Keratinocyte (primary cell): ENCODE results near the gene VCAN. TPM values are rescaled to one million over a fixed set of nuclear protein-coding genes. Genes with fewer than 3 reads are reported as not detected.

Experiments
- DNase-seq: peaks from one replicate; pipeline ENCODE4 v3.0.0-alpha.2; 2011; ENCODE audit warnings: low read depth, missing footprints, low spot score
- FAIRE-seq: peaks from 2 replicates; lab custom pipeline; 2011; peaks lifted over from hg19 to GRCh38; lab: Jason Lieb, UNC
- H2AFZ ChIP-seq: 2 replicates; pipeline ENCODE4 v1.6.0; 2012; ENCODE audit warnings: low read length, control low read depth, inconsistent platforms; ENCODE audit not compliant: control insufficient read depth
- H3K27ac ChIP-seq: 2 replicates; pipeline ENCODE4 v1.5.1; 2011; ENCODE audit warnings: low read length; ENCODE audit not compliant: control insufficient read depth, insufficient read depth
- H3K27me3 ChIP-seq: 3 replicates; pipeline ENCODE4 v1.6.0; 2011; ENCODE audit warnings: low read length; ENCODE audit not compliant: control insufficient read depth, insufficient read depth; ENCODE audit errors: extremely low read depth
- H3K36me3 ChIP-seq, 2 experiments: 2 replicates in 1 of 2; 3 replicates in 1 of 2; pipeline ENCODE4 v1.5.1; 2011; ENCODE audit warnings: low read length in 2 of 2, mild to moderate bottlenecking in 1 of 2; ENCODE audit not compliant: control insufficient read depth in 2 of 2, insufficient read depth in 2 of 2; ENCODE audit errors: extremely low read depth in 1 of 2
- H3K4me1 ChIP-seq: 3 replicates; pipeline ENCODE4 v1.5.1; 2011; ENCODE audit warnings: low read length; ENCODE audit not compliant: control insufficient read depth, insufficient read depth; ENCODE audit errors: extremely low read depth
- H3K4me2 ChIP-seq: 3 replicates; pipeline ENCODE4 v1.6.0; 2011; ENCODE audit warnings: low read depth, low read length; ENCODE audit not compliant: control insufficient read depth, insufficient read depth; ENCODE audit errors: extremely low read depth
- H3K4me3 ChIP-seq, 3 experiments: fragments of 200-600 bp in 1 of 3; sonication (generic) in 1 of 3; 2 replicates in 2 of 3; 3 replicates in 1 of 3; pipeline ENCODE4 v1.5.1; 2011 to 2016; ENCODE audit warnings: low read length in 3 of 3, mild to moderate bottlenecking in 3 of 3, control low read depth in 2 of 3, inconsistent platforms in 1 of 3, low read depth in 1 of 3, mixed read lengths in 1 of 3, mixed run types in 1 of 3, moderate library complexity in 1 of 3; ENCODE audit not compliant: control insufficient read depth in 2 of 3, insufficient read depth in 2 of 3; ENCODE audit errors: extremely low read depth in 1 of 3
- H3K79me2 ChIP-seq: 2 replicates; pipeline ENCODE4 v1.6.0; 2012; ENCODE audit warnings: low read length; ENCODE audit not compliant: control insufficient read depth, insufficient read depth
- H3K9ac ChIP-seq: 3 replicates; pipeline ENCODE4 v1.6.0; 2011; ENCODE audit warnings: low read length; ENCODE audit not compliant: control insufficient read depth, insufficient read depth; ENCODE audit errors: extremely low read depth
- H3K9me1 ChIP-seq: 3 replicates; pipeline ENCODE4 v1.6.0; 2011; ENCODE audit warnings: low read length; ENCODE audit not compliant: control insufficient read depth, insufficient read depth; ENCODE audit errors: extremely low read depth
- H3K9me3 ChIP-seq: 2 replicates; pipeline ENCODE4 v1.5.1; 2012; ENCODE audit warnings: low read depth, low read length; ENCODE audit not compliant: control insufficient read depth
- H4K20me1 ChIP-seq: 3 replicates; pipeline ENCODE4 v1.6.0; 2011; ENCODE audit warnings: low read length; ENCODE audit not compliant: control insufficient read depth, insufficient read depth; ENCODE audit errors: extremely low read depth
- CTCF ChIP-seq, 3 experiments: IDR thresholded peaks in 1 of 3; conservative IDR thresholded peaks in 1 of 3; optimal IDR thresholded peaks in 1 of 3; 2 replicates in 2 of 3; 3 replicates in 1 of 3; pipeline versions ENCODE3 to v1.5.1; 2011; ENCODE audit warnings: low read length in 3 of 3, mild to moderate bottlenecking in 3 of 3, moderate library complexity in 2 of 3, control low read depth in 1 of 3, inconsistent platforms in 1 of 3; ENCODE audit not compliant: insufficient read depth in 2 of 3; ENCODE audit errors: extremely low read depth in 1 of 3
- EZH2 ChIP-seq: IDR thresholded peaks from one replicate; pipeline ENCODE4 v1.6.1; 2012; ENCODE audit warnings: inconsistent platforms, mild to moderate bottlenecking, low read length, moderate library complexity
- dilution Hi-C: fragments of 300-500 bp; cut with MboI; formaldehyde crosslinking; loops from one replicate; pipeline ENCODE4 v1.7.0; 2020; ENCODE audit warnings: low sequenced_read_pairs; ENCODE audit not compliant: extremely low pct_ligation_motif_present
- polyA plus RNA-seq, 5 experiments: library from polyadenylated mRNA; depleted of rRNA in 3 of 5; stranded (reverse) in 3 of 5; stranded (forward) in 1 of 5; unstranded in 1 of 5; fragments of >200 nt; gene quantifications; 1 replicate in 1 of 5; 2 replicates in 3 of 5; 3 replicates in 1 of 5; pipeline versions ENCODE4 v1.2.1 to v1.2.3, GENCODE V29; 2011 to 2012; ENCODE audit warnings: missing spikeins in 2 of 5, low read depth in 1 of 5, low replicate concordance in 1 of 5

VCAN gene
- polyA plus RNA-seq, 1 donor (not counting 4 experiments of a cell fraction or from before 2014, with no cell fraction given): 1.9 TPM

GRCh38 chr5:83556190-83556589 lies 84.6 kb downstream of the VCAN start:
- Histone ChIP-seq H3K79me2 (no peaks in the 10 kb centered on the region), H3K9ac (no peak overlapping the region), H3K9me1 (no peaks in the 10 kb centered on the region), H3K4me2 (no peak overlapping the region), H2AFZ (no peak overlapping the region), H3K27ac (no peak overlapping the region), H3K9me3 (no peaks in the 10 kb centered on the region), H3K4me3 (no peak overlapping the region), H3K4me1 (peaks cover 3% of the 10 kb centered on the region), H4K20me1 (no peaks in the 10 kb centered on the region), H3K27me3 (no peaks in the 10 kb centered on the region), H3K36me3 (no peaks in the 10 kb centered on the region)
- DNase-seq: no peak
- TF ChIP-seq EZH2: no peak
- TF ChIP-seq CTCF (optimal IDR thresholded peaks at IDR 0.05 in 1 of 3, IDR thresholded peaks at IDR 0.05 in 1 of 3, conservative IDR thresholded peaks at IDR 0.05 in 1 of 3; ENCODE audit: extremely low read depth in 1 of 3, insufficient read depth in 2 of 3, low read length in 3 of 3): no peak
- dilution Hi-C loops: no loop called here
- FAIRE-seq: no peak

- no peak overlapping the region for H3K27ac ChIP-seq
- FAIRE-seq (no peak), DNase-seq (no peak)
- dilution Hi-C loops: no loop called here
- H3K79me2 ChIP-seq: no peaks in the 10 kb centered on the region
- no peaks in the 10 kb centered on the region for H3K9me1 ChIP-seq
- H3K4me2 ChIP-seq: no peak overlapping the region
- no peak for TF ChIP-seq EZH2
- TF ChIP-seq CTCF (optimal IDR thresholded peaks at IDR 0.05 in 1 of 3, IDR thresholded peaks at IDR 0.05 in 1 of 3, conservative IDR thresholded peaks at IDR 0.05 in 1 of 3; ENCODE audit: extremely low read depth in 1 of 3, insufficient read depth in 2 of 3, low read length in 3 of 3): no peak
- no peaks in the 10 kb centered on the region for H3K27me3 ChIP-seq
- H4K20me1 ChIP-seq: no peaks in the 10 kb centered on the region
- no peak overlapping the region for H3K9ac ChIP-seq
- H3K36me3 ChIP-seq: no peaks in the 10 kb centered on the region
- peaks cover 3% of the 10 kb centered on the region for H3K4me1 ChIP-seq
- H2AFZ ChIP-seq: no peak overlapping the region
- no peak overlapping the region for H3K4me3 ChIP-seq
- no peaks in the 10 kb centered on the region for H3K9me3 ChIP-seq
Observed at GRCh38 chr5:83559118-83559785, 87.7 kb downstream of the VCAN start.
